Measurements from ENCODE around the gene CLHC1. TPM values are rescaled to one million over a fixed set of nuclear protein-coding genes. Genes with fewer than 3 reads are reported as not detected.

The CLHC1 gene
- total and polyA plus RNA-seq, 8 donors: 1.9 to 43.9 (median 6.8) TPM

DNA sequence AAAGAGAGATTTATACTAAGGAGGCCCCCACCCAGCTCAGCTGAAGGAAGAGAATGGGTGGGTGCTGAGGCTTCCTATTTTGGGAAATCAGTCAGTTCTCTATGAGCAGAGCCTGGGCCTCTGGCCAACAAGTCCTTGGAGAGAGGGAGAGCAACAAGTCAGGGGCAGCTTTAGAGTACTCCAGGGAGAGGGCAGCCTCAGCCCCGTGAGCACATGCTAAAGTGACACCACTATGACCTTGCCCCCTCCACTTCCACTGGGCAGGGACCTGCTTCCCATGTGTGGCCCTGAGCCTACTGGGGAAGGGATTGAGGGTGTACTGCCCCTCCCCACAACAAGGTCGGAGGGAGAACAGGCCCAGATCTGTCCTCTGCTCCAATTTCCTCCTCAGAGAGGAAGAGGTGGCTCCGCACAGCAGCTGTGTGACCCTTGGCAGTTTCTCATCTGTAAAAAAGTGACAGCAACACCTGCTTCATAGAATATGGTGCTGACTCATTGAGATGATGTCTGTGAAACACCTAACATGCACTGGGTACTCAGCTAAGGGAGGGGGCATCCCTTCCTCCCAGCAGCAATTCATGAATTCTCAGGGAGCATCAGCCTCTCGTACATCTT, 72.9 kb downstream of the CLHC1 start:
- intact Hi-C loops (cut with DNase I; ENCODE audit: low total_unique reads): no loop called here
- no peaks in the 10 kb centered on the region for H3K27me3 ChIP-seq
- H3K4me1 ChIP-seq: peaks cover 67 to 94% (median 84%) of the 10 kb centered on the region in 4 donors
- no peaks in the 10 kb centered on the region for H3K36me3 ChIP-seq
- no peaks in the 10 kb centered on the region for H3K9me3 ChIP-seq
- no peak overlapping the region for H3K4me3 ChIP-seq
- 29 to 70% (median 52%) methylated on average over 3 to 4 of the region's 4 CpGs for WGBS, 5 donors
- DNase-seq: peak in 1 of 2 donors; percentile 66
- peak overlapping the region in 4 of 5 donors; percentile 34 to 75 (median 62) for H3K27ac ChIP-seq
- TF ChIP-seq POLR2AphosphoS5 (IDR thresholded peaks at IDR 0.05) (no peak), EP300 (IDR thresholded peaks at IDR 0.05) (no peak), POLR2A (IDR thresholded peaks at IDR 0.05) (no peak)
- TF ChIP-seq, protein P1, sequence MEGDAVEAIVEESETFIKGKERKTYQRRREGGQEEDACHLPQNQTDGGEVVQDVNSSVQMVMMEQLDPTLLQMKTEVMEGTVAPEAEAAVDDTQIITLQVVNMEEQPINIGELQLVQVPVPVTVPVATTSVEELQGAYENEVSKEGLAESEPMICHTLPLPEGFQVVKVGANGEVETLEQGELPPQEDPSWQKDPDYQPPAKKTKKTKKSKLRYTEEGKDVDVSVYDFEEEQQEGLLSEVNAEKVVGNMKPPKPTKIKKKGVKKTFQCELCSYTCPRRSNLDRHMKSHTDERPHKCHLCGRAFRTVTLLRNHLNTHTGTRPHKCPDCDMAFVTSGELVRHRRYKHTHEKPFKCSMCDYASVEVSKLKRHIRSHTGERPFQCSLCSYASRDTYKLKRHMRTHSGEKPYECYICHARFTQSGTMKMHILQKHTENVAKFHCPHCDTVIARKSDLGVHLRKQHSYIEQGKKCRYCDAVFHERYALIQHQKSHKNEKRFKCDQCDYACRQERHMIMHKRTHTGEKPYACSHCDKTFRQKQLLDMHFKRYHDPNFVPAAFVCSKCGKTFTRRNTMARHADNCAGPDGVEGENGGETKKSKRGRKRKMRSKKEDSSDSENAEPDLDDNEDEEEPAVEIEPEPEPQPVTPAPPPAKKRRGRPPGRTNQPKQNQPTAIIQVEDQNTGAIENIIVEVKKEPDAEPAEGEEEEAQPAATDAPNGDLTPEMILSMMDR (IDR thresholded peaks at IDR 0.05): no peak

DNA sequence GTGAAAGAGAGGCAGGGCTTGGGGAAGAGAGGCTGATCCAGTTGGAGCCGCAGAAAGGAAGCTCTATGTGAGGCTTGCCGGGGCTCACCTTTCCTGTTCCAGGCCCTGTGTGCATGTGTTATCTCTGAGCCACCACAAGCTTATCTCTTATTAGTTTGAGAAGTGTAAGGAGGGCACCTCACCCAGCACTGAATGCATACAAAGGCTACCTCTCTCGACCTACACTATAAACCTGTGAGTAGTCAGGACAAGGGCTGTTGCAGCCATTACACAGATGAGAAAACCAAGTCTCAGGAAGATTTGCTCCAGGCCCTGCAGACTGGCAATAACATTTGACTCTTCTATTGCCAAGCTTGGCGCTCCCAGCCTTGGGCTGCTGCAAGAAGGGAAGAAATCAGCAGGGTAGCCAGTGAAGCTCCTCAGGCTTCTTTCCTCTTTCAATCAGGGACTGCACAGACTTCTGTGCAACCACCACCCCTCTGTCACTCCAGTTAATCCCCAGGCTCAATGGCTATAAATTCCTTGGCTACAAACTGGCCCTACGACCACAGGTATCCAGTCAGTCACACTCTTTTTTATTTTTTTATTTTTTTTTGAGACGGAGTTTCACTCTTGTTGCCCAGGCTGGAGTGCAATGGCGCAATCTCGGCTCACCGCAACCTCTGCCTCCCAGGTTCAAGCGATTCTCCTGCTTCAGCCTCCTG, 73.8 kb downstream of the CLHC1 start:
- TF ChIP-seq EP300 (IDR thresholded peaks at IDR 0.05) (no peak), POLR2AphosphoS5 (IDR thresholded peaks at IDR 0.05) (peak in 2 of 3 donors; percentile 40 to 41)
- Histone ChIP-seq H3K4me1 (peaks cover 69 to 94% (median 84%) of the 10 kb centered on the region in 4 donors), H3K4me3 (no peak overlapping the region), H3K27ac (peak overlapping the region; percentile 31 to 75 (median 54)), H3K9me3 (no peaks in the 10 kb centered on the region), H3K36me3 (no peaks in the 10 kb centered on the region), H3K27me3 (no peaks in the 10 kb centered on the region)
- WGBS, 5 donors: 65 to 71% (median 67%) methylated on average over 10 of the region's 10 CpGs
- intact Hi-C loops (cut with DNase I; ENCODE audit: low total_unique reads): no loop called here
- DNase-seq: peak; percentile 65 to 69

DNA sequence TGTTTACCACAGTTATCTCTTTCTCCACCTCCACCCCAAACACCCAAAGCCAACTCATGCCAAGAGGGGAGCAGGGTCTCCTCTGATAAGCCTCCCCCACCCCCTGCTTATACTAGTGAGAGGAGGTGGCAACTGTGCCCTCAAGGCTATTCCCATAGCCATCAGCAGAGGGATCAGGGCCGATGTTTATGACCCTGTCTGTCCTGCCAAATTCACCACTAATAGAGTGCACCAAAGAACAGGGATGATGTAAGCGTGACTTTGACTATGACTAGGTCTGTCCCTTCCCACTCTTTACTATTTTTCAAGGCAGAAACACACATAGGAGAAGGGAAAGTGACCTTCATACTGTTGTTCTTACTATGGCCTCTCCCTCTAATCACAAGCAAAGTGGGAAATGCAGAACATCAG, 74.6 kb downstream of the CLHC1 start:
- 50 to 68% (median 51%) methylated on average over 2 of the region's 2 CpGs for WGBS, 5 donors
- Histone ChIP-seq H3K4me1 (peaks cover 63 to 94% (median 82%) of the 10 kb centered on the region in 4 donors), H3K36me3 (no peaks in the 10 kb centered on the region), H3K27ac (peak overlapping the region; percentile 49 to 75 (median 54)), H3K4me3 (no peak overlapping the region), H3K9me3 (no peaks in the 10 kb centered on the region), H3K27me3 (no peaks in the 10 kb centered on the region)
- peak in 2 of 3 donors; percentile 29 to 30 for TF ChIP-seq POLR2AphosphoS5 (IDR thresholded peaks at IDR 0.05)
- no peak for TF ChIP-seq POLR2A (IDR thresholded peaks at IDR 0.05)
- intact Hi-C loops (cut with DNase I; ENCODE audit: low total_unique reads): no loop called here
- DNase-seq: no peak

DNA sequence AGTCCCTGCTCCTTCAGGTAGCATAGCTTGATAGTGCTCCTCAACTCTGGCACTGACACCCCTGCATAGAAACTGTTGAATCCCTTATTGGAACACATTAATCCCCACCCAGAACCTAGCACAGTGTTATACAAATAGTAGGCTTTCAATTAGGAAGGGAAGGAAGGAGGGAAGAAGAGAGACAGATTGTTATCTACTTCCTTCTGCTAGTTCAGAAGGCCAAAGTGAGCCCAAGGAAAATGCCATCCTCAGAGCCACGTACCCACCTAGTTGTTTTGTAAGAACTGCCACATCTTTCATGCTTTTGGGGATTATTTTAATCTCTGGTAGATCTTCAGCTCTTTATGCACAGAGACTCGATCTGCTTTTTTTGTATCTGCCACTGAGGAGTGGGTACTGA, 75.1 kb downstream of the CLHC1 start:
- H3K36me3 ChIP-seq: no peaks in the 10 kb centered on the region
- H3K9me3 ChIP-seq: no peaks in the 10 kb centered on the region
- peaks cover 60 to 94% (median 81%) of the 10 kb centered on the region in 4 donors for H3K4me1 ChIP-seq
- TF ChIP-seq EP300 (IDR thresholded peaks at IDR 0.05) (no peak), POLR2AphosphoS5 (IDR thresholded peaks at IDR 0.05) (no peak), POLR2A (IDR thresholded peaks at IDR 0.05) (no peak)
- TF ChIP-seq, protein P1 (IDR thresholded peaks at IDR 0.05): no peak
- intact Hi-C loops (cut with DNase I; ENCODE audit: low total_unique reads): no loop called here
- H3K27me3 ChIP-seq: no peaks in the 10 kb centered on the region
- WGBS, 5 donors: 51 to 82% (median 61%) methylated on average over 2 of the region's 2 CpGs
- DNase-seq: no peak
- no peak overlapping the region for H3K4me3 ChIP-seq
- H3K27ac ChIP-seq: peak overlapping the region; percentile 49 to 75 (median 54)

DNA sequence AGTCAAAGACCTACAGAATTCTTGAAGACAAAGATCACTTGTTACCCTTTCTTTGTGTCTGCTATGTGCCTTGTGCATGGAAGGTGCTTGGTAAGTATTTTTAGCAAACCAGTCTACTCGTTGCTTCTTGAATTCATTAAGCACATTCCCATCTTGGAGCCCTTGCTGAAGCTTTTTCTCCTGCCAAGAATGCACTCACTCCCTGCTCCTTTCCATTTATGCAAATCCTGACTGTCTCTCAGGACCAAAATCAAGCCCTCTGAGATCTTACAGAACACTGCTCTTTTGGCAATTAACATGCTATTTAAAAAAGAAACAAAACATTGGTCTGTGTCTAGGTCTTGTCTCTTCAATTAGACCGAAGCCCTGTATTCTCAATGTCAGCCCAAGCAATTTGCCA, 75.8 kb downstream of the CLHC1 start:
- 28 to 49% (median 47%) methylated on average over 2 of the region's 2 CpGs for WGBS, 5 donors
- H3K27me3 ChIP-seq: no peaks in the 10 kb centered on the region
- no peaks in the 10 kb centered on the region for H3K9me3 ChIP-seq
- TF ChIP-seq, protein P1 (IDR thresholded peaks at IDR 0.05): no peak
- TF ChIP-seq POLR2A (IDR thresholded peaks at IDR 0.05) (no peak), POLR2AphosphoS5 (IDR thresholded peaks at IDR 0.05) (peak in 1 of 3 donors; percentile 48)
- intact Hi-C loops (cut with DNase I; ENCODE audit: low total_unique reads): no loop called here
- no peaks in the 10 kb centered on the region for H3K36me3 ChIP-seq
- peaks cover 64 to 94% (median 78%) of the 10 kb centered on the region in 4 donors for H3K4me1 ChIP-seq
- peak overlapping the region; percentile 16 to 75 (median 54) for H3K27ac ChIP-seq
- no peak overlapping the region for H3K4me3 ChIP-seq
- DNase-seq: peak in 1 of 2 donors; percentile 82

Data from stomach (tissue), 9 donors.